Umbilical cord (tissue), 1 donor: ENCODE results near the gene SMLR1. TPM values are rescaled to one million over a fixed set of nuclear protein-coding genes. Genes with fewer than 3 reads are reported as not detected.

Source experiments
- total RNA-seq: library from RNA; depleted of rRNA; stranded (reverse); fragments of >200 nt; gene quantifications from one replicate; pipeline ENCODE4 v1.2.3, GENCODE V29; 2014; ENCODE audit warnings: low replicate concordance; ENCODE audit not compliant: insufficient read depth

SMLR1 gene
- total RNA-seq, 1 donor from 2014 or later: 0.72 TPM

Other genes with a start within 250 kb of the SMLR1 start
- 121 TPM for gene EPB41L2, start 235.8 kb downstream of the SMLR1 start, total RNA-seq